HG03066 (cell line): ENCODE measurements around the gene SRPK2.

Experiments
- ATAC-seq: cut with Tn5 transposase; IDR thresholded peaks from one replicate; pipeline ENCODE4 v1.9.1; 2021; ENCODE audit warnings: low read depth; ENCODE audit not compliant: unreplicated experiment

SRPK2 gene

DNA sequence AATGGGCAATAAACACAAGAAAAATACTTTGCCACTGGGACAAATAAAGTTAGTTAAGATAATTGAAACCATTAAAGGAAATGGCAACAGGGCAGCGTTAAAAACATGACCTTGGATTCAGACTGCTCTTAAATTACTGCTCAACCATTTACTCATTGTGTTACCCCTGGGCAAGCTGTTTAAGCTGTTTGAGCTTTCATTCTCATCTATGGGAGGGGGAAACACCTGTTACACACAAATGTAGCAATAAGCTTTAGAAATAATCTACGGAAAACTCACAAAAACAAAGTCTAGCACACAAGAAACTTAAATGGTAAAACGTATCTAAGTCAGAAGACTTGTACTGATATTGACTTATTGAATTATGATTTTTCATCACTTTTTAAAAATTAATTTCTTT is 237.6 kb downstream of the SRPK2 start:
- no peak for ATAC-seq

DNA sequence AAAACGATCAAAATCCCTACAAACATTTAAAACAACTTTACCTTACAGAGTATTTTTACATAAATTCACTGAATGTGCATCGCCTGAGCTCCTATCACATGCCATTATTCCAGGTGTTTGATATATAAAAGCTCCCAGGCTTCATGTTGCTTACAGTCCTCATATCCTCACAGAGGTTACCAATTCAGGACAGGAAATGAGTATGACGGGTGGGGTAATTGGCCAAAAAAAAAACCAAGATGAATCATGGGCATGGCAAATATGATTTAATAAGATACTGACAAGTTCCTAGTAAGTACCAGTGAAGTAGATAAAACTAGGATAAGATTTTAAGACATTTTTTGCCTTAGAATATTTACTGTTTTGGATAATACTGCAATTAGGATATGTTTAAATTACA is 238.9 kb downstream of the SRPK2 start:
- no peak for ATAC-seq

DNA sequence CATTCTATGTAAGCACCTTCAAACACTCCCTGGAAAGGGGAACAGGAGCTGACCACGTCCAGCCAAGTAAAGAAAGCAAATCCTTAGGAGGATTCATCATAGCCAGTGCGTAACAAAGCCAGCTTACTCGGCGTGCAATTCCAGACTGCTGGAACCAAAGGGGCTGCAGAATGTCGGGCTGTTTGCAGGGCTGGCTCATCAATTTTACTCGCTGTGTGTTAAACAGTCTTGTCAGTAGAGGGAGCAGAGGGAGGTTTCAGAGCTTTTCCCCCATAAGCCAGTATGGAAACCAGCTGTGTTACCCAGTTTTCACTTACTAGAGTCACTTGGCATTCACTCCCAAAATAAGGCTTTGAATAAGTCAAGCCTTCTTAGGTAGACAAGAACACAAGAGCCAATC is 247.7 kb downstream of the SRPK2 start:
- no peak for ATAC-seq

DNA sequence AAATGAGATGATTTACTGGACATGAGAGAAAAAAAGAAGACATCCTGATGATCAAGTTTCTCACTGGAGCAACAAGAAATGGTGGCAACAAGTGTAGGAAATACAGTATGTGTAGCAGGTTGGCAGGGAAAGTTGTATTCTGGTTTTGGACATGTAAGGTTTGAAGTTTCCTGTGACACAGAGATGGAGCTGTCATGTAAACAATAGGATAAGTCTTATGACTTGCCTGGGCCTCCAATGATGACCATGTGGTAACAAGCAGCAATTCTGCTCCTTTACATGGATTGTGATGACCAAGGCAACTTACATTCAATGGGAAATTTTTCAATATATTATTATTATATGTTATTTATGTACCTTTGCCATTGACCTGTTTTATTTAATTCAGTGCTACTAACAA is 249.3 kb downstream of the SRPK2 start:
- no peak for ATAC-seq

DNA sequence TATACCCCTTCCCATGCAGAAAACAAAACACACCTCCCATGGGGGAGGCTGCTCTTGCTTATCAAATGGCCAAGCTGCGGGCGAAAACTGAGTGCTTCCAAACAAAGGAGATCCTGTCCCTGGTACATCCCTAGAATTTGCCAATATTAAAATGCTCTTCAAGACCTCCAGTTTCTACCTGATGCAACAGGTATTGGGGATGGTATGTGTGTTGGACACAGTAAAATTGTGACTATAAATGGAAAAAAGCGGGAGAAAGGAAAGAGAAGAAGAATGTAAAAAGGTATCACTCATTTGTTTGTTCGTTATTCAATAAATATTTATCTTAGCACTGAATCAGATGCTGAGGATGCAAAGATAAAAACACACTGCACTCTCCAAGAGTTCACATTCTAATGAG is 250.8 kb downstream of the SRPK2 start:
- no peak for ATAC-seq

DNA sequence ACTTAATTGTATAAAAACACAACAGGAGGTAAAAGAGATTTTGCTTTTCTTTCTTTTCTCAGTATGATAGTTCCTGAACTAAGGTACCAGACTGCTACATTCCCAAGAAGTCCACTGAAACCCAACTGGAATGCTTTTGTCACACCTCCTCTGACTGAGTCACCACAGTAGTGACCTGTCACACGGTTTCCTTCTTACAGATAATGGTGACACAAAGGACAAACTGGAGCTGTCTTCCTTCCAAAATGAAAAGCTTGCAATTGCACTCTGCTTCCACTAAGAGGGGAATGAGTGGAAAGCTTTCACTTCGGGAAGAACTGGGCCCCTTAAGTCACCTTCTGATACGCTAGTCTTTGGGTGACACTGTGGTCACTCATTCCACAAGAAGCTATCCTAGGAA is 252.5 kb downstream of the SRPK2 start:
- ATAC-seq = no peak

DNA sequence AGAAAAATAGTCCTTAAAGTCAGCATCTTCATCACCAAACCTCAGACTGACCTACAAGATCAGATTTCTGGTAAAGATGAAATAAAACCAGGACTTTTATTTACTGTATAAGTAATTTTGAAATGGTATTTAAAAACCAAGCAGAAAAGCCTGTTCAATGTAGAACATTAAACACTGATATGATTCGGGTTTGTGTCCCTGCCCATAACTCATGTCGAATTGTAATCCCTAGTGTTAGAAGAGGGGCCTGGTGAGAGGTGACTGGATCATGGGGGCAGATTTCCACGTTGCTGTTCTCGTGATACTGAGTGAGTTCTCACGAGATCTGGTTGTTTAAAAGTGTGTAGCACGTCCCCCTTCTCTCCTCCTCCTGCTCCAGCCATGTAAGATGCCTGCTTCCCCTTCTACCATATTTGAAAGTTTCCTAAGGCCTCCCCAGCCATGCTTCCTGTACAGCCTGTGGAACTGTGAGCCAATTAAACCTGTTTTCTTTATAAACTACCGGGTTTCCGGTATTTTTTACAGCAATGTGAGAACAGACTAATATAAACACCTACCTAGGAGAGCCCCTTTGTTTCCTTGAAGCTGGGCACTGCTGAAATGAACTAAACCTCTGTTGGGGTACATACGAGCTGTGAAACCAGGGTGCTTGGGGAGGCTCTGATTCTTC is 254.6 kb downstream of the SRPK2 start:
- ATAC-seq = no peak

DNA sequence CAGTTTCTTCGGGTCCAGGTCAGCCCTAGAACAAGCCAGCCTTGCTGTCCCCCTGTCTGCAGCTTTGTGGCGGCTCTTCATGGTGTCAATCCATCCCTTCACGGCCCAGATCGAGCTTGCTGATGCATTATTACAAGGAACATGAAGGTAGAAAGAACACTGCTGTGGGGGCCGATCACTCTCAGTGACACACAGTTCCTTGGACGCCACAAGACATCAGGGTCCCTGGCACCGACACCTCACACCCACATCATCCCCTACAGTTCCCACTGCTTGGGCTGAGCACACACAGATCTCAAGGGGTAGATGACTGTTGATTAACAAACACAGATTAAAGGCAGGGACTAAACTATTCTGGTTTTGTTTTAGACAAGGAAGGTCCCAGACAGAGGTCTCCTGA is 255.4 kb downstream of the SRPK2 start:
- no peak for ATAC-seq

DNA sequence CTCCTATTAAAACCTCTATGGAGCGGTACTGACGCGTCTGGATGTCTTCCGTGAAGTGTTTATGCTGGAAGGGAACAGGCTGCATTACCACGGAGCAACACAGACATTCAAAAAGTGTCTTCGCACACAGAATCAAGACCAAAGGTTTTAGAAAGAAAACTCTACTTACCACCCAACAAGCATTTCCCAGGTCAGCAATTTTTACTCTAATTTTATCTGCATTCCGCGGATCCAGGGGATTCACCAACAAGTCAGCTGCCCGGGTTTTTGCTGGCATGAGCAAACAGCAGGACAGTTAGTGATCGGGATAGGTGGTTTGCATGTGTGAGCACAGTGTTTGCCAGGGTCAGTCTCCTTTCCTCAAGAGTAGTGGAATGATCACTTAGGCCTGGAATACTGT is 255.9 kb downstream of the SRPK2 start:
- ATAC-seq = no peak

DNA sequence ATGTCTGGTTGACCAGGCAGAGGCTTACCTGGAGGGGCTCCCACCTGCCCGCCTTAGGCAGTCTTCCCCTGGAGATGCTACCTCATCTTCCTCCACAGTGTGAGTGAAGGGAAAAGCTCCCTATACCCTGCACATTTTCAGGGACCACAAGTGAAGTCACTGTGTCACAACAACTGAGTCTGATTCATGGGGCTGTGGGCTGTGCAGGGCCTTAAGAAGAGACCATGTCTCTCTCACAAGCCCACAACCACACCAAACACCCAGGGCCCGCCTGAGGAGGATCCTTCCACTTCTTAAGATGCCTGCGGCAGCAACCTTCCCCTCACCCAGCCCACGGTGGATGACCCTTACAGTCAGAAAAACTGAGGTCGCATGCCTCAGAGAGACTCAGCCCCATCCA is 256.4 kb downstream of the SRPK2 start:
- ATAC-seq = no peak

DNA sequence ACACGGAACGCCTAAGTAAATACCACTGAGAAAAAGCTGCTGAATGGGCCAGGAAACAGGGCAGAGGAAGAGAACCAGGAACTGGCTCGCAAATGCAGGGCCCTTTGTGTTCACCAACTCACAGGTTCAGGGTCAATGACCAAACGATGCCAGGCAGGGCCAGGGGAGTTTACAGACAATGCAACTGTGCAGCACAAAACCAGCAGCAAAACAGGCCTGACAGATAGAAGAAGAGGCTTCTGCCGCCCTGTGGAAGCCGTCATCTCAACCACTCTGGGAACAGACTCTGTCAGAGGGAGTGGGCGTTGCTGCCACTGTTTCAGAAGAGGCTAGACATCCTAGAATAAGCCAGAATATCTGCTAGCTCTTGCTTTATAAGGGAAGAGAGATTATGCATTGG is 256.8 kb downstream of the SRPK2 start:
- no peak for ATAC-seq

DNA sequence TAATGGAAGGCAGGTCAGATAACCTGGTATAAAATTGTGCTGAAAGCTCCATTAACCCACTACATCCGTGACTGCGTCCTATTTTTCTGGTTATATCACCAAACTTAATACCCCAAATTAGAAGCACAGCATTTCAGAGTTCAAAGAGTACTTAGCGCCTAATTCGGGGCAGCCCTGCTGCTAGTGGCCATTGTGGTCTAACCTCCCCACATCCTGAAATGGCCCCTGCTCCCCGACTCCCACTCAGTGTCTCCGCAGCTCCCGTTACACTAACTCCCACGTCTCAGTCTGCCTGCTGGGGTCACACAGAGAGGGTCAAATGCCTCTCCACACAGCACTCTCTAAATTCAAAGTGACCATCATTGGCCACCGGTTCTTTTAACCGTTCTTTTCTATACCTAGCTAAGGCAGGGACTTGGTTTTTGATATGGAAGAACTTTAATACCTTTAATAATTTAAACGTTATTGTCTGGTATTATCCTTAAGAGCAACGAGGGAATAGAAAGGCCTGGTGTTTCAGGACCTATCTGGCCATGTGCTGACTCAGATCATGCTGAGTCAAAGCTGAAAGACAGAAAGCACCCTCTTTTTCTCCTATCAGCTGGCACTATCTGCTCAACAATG is 257.6 kb downstream of the SRPK2 start:
- no peak for ATAC-seq

DNA sequence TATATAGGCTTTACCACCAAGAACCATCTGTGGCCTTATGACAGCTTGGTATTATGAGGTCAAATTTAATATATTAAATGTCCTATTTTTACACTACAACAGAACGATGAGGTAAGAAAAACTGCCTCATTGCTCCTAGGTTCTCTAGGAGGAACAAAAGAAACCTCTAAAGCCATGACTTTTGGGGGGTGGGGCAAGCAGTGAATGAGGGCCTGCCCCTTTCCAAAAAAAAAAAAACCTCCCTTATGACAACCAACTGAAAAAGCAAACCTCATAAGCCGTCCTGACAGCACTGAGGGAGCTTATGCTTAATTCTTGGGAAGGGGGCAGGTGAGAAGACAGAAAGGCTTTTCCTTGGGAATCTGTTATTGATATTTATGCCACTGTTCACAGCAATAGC is 258.1 kb downstream of the SRPK2 start:
- ATAC-seq = no peak

DNA sequence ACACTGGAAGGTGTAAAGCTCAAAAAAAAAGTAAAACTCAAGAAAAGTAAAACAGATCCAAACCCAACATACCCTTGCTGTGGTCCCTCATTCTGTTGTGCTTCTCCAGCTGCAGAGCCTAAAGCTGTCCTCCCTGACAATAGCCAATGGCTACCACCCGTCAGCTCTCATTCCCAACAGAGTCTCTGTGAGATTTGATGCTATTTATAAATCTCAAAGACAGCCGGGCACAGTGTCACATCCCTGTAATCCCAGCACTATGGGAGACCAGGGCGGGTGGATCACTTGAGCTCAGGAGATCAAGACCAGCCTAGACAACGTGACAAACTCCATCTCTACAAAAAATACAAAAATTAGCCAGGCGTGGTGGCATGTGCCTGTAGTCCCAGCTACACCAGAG is 258.7 kb downstream of the SRPK2 start:
- no peak for ATAC-seq

DNA sequence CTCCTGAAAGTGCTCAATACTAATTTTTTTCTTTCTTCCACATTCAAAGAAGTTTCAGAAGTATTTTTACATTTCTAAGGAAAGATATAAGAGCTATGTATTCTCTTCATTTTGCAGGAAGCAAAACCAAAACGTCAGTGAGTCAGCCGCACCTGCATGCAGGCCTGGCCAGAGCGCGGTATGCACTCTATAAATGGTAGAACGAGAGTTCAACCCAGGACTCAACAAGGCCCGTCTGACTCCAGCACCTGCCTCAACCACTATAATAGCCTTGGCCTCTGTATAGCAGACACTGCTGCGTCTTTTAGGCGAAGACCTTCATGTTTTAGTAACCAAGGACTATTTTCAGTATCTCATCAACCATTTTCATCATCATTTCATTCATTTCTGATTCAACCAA is 261.5 kb downstream of the SRPK2 start:
- ATAC-seq = no peak

DNA sequence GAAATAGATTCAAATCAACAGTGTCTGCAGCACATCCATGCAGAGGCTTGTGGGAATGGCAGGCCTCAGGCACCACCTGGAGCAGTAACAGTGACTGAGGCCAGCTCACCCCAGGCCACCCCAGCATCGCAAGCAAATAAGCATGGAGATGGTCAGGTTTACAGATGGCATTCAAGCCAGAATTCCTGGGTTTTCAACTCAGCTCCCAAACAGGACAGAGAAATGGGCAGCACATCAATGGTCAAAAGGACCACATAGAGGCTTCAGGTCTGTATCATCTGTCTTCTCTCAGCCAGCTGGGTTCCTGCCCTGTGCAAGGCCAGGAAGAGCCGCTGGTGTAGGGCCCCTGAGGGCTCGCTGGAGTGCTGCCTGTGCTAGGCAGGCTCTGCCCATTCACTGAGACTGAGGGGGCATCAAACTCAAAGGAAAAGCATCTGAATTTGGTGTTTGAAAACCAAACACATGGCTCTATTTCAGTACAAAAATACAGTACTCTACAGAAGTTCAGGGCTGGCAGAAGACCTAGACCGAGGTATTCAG is 262.2 kb downstream of the SRPK2 start:
- no peak for ATAC-seq

DNA sequence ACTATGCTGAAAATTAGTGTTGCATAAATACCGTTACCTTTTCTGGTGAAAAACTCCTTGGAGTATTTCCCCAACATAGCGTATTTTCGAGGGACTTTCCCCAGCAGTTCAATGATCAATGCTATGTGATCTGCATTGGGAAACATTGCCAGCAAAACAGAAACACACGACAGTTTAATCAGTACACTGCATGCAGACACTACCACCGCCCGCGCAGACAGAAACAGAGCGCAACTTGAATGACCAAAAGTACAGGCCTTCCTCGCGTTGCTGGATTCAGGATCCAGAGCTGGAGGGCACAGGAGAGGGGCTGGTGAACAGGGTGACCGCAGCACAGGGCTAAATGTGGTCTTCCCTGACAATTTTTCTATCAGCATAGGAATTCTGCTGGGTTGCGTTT is 263.0 kb downstream of the SRPK2 start:
- no peak for ATAC-seq

DNA sequence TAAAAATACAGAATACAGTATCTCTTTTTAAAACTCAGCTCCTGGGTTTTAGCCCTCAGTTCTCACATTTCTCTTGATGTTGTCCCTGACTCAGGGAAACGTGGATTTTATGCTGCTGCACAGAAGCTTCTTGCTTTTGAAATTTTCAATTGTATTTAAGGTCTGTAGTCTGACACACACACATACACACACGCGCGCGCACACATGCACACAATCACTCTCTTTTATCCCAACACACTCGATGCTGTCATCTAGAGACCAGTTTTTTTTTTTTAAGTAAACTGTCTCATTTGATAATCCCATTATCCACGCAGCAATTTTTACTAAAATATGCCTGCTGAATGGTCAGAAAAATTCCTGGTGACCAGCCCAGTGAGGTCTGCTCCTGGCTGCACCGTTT is 266.1 kb downstream of the SRPK2 start:
- ATAC-seq = no peak

DNA sequence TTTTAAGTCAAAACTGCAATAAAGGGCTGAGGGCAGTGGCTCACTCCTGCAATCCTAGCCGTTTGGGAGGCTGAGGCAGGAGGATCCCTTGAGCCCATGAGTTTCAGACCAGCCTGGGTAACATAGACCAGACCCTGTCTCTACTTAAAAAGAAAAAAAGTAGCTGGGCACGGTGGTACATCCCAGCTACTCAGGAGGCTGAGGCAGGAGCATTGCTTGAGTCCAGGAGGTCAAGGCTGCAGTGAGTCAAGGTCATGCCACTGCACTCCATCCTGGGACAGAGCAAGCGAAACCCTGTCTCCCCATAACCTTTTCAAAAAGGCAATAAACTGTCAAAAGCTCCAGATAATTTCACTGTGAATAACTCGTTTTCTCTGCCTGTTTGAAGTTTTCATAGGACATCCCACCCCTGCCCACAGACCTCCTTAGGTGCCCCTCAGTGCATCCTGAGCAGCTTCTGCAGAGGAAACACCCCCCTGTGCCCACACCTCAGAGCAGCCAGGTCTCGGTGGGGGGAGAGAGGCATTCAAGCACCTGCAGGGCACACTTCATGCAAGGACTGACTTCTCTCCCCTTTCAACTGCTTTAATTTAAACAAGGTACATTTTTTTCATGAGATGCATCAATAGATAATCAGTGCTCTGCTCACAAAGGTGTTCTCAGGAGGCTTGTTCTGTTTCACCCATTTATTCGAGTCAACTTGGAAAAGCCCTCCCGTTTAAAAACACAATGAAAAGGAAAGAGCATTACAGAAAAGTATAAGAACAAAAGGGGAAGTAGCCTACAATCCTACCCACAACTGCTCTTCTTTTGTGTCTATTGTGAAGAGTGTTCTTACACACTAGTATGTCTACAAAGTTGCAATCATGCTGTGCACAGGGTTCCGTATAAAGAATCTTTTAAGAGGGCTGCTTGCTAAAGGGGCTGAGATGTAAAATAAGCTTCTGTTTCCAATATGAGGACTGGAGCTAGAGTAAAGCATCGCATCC is 269.8 kb downstream of the SRPK2 start:
- no peak for ATAC-seq

DNA sequence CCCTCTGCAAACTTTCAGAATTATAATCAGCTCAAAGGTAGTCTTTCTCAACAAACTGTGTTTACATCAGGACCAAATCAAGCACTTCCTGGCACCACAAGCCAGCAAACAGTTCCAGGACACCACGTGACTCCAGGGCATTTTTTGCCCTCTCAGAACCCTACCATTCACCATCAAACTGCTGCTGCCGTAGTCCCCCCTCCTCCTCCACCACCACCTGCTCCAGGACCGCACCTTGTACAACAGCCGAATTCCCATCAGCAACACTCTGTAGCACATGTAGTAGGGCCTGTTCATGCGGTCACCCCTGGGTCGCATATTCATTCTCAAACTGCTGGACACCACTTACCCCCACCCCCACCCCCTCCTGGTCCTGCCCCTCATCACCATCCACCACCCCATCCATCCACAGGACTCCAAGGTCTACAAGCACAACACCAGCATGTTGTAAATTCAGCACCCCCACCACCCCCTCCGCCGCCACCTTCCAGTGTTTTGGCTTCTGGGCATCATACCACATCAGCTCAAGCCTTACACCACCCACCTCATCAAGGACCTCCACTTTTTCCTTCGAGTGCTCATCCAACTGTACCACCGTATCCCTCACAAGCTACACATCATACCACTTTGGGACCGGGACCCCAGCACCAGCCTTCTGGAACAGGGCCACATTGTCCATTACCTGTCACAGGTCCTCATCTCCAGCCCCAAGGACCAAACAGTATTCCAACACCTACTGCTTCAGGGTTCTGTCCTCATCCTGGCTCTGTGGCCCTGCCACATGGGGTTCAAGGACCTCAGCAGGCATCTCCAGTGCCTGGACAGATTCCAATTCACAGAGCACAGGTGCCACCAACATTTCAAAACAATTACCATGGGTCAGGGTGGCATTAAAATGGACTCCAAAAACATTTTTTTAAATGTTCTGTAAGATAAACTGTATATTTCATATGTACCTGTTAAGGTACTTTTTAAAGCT is 276.0 kb downstream of the SRPK2 start:
- no peak for ATAC-seq
